PC-9 (cell line): ENCODE measurements around the gene PRDM10. TPM values are rescaled to one million over a fixed set of nuclear protein-coding genes. Genes with fewer than 3 reads are reported as not detected.

ENCODE experiments used
- BruUV-seq: library from RNA; stranded (reverse); fragments of 400-500 nt; replicated peaks from 2 replicates; lab custom pipeline; 2021; lab: Mats Ljungman, UMichigan
- CTCF ChIA-PET: fragments of 300-600 bp; sonication (Branson Sonifier 250); formaldehyde crosslinking; loops from one replicate; lab custom pipeline; 2022; ENCODE audit warnings: antibody characterized with exemption; lab: Charles Lee
- POLR2A ChIA-PET: fragments of 300-600 bp; sonication (Branson Sonifier 250); formaldehyde crosslinking; loops from one replicate; lab custom pipeline; 2022; ENCODE audit warnings: antibody characterized with exemption; ENCODE audit not compliant: unreplicated experiment; lab: Charles Lee
- DNase-seq, 2 experiments: peaks; one replicate each; pipeline versions ENCODE4 v3.0.0 to v3.0.0-alpha.2; 2015 to 2022; ENCODE audit warnings: mixed read lengths in 1 of 2
- H2AFZ ChIP-seq: fragments of 200-600 bp; sonication (generic); 2 replicates; pipeline ENCODE4 v1.8.1; 2017; ENCODE audit warnings: antibody characterized with exemption
- H3F3A ChIP-seq: fragments of 200-600 bp; sonication (generic); 2 replicates; pipeline ENCODE4 v1.8.1; 2017; ENCODE audit warnings: antibody characterized with exemption, mild to moderate bottlenecking, low read depth; ENCODE audit not compliant: insufficient read depth
- H3K27ac ChIP-seq: fragments of 200-600 bp; sonication (generic); 2 replicates; pipeline ENCODE4 v1.6.1; 2016; ENCODE audit warnings: mixed run types
- H3K27me3 ChIP-seq: fragments of 200-600 bp; sonication (generic); 2 replicates; pipeline ENCODE4 v1.6.1; 2016; ENCODE audit warnings: low read depth, mixed run types; ENCODE audit not compliant: insufficient read depth
- H3K36me3 ChIP-seq: fragments of 200-600 bp; sonication (generic); 2 replicates; pipeline ENCODE4 v1.6.1; 2016; ENCODE audit warnings: low read depth, mixed run types
- H3K4me1 ChIP-seq: fragments of 200-600 bp; sonication (generic); replicated peaks from 2 replicates; pipeline ENCODE4 v1.6.1; 2016; ENCODE audit warnings: mixed run types; ENCODE audit not compliant: insufficient read depth
- H3K4me2 ChIP-seq: fragments of 200-600 bp; sonication (generic); 2 replicates; pipeline ENCODE4 v1.6.1; 2017; ENCODE audit warnings: mixed run types
- H3K4me3 ChIP-seq: fragments of 200-600 bp; sonication (generic); 2 replicates; pipeline ENCODE4 v1.6.1; 2016; ENCODE audit warnings: mixed run types
- H3K79me2 ChIP-seq: fragments of 200-600 bp; sonication (generic); 2 replicates; pipeline ENCODE4 v1.6.1; 2017; ENCODE audit warnings: low read depth, mixed run types
- H3K9me2 ChIP-seq: fragments of 200-600 bp; sonication (generic); 2 replicates; pipeline ENCODE4 v1.8.1; 2017; ENCODE audit warnings: mild to moderate bottlenecking; ENCODE audit not compliant: insufficient read depth
- H3K9me3 ChIP-seq: fragments of 200-600 bp; sonication (generic); 2 replicates; pipeline ENCODE4 v1.8.1; 2016; ENCODE audit warnings: low read depth; ENCODE audit not compliant: insufficient read depth
- H4K20me1 ChIP-seq: fragments of 200-600 bp; sonication (generic); 2 replicates; pipeline ENCODE4 v1.8.1; 2017; ENCODE audit not compliant: insufficient read depth
- EZH2 ChIP-seq: fragments of 200-600 bp; sonication (generic); IDR thresholded peaks from 2 replicates; pipeline ENCODE4 v1.8.0; 2017; ENCODE audit warnings: antibody characterized with exemption, low read depth
- intact Hi-C: fragments of 100-400 bp; cut with micrococcal nuclease; formaldehyde crosslinking; loops from one replicate; pipeline ENCODE4 v1.10.0; 2022; ENCODE audit not compliant: unreplicated experiment
- total RNA-seq: library from RNA; stranded (reverse); gene quantifications from 2 replicates; pipeline ENCODE4 v1.2.3, GENCODE V29; 2021
- TF ChIP-seq, protein P1 (sequence below): fragments of 200-600 bp; sonication (generic); conservative IDR thresholded peaks from 2 replicates; pipeline ENCODE4 v1.6.1; 2017; ENCODE audit warnings: mixed run types, antibody characterized with exemption, mild to moderate bottlenecking, moderate library complexity

The PRDM10 gene
- total RNA-seq, 1 experiment from 2014 or later, result 14.6 TPM

DNA sequence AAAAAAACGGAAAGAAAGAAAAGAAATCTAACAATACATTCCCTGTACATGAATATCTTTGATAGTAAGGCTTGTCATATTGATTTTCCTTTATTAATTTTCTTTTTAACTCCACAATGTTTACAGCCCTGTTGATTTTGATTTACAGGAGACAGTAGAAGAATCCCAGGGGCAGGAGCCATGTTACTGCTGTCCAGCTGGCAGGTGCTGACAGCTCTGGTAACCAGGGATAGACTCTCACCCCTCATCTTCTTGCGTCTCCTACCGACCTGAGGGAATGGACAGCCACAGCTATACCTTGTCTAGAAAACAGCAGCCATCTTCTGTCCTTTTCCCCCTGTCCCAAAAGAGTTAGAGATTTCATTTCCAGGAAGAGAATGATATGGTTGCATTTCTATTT lies 37.4 kb downstream of the PRDM10 start:
- Histone ChIP-seq H3K36me3 (no peaks in the 10 kb centered on the region), H3K9me3 (no peaks in the 10 kb centered on the region), H3K4me3 (no peak overlapping the region), H3K27ac (no peak overlapping the region), H3K9me2 (no peaks in the 10 kb centered on the region), H3K4me1 (peaks cover 25% of the 10 kb centered on the region), H3K79me2 (no peaks in the 10 kb centered on the region), H3F3A (peaks cover 17% of the 10 kb centered on the region; the same call in 1 of the 2 replicates), H2AFZ (no peak overlapping the region), H3K27me3 (no peaks in the 10 kb centered on the region), H4K20me1 (no peaks in the 10 kb centered on the region), H3K4me2 (no peak overlapping the region)
- intact Hi-C loops, result no loop called here
- POLR2A ChIA-PET, result no interaction called here
- no peak for TF ChIP-seq EZH2
- TF ChIP-seq, protein P1, sequence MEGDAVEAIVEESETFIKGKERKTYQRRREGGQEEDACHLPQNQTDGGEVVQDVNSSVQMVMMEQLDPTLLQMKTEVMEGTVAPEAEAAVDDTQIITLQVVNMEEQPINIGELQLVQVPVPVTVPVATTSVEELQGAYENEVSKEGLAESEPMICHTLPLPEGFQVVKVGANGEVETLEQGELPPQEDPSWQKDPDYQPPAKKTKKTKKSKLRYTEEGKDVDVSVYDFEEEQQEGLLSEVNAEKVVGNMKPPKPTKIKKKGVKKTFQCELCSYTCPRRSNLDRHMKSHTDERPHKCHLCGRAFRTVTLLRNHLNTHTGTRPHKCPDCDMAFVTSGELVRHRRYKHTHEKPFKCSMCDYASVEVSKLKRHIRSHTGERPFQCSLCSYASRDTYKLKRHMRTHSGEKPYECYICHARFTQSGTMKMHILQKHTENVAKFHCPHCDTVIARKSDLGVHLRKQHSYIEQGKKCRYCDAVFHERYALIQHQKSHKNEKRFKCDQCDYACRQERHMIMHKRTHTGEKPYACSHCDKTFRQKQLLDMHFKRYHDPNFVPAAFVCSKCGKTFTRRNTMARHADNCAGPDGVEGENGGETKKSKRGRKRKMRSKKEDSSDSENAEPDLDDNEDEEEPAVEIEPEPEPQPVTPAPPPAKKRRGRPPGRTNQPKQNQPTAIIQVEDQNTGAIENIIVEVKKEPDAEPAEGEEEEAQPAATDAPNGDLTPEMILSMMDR, result no peak
- no TSS peak for BruUV-seq
- DNase-seq, result no peak
- CTCF ChIA-PET, result no interaction called here

DNA sequence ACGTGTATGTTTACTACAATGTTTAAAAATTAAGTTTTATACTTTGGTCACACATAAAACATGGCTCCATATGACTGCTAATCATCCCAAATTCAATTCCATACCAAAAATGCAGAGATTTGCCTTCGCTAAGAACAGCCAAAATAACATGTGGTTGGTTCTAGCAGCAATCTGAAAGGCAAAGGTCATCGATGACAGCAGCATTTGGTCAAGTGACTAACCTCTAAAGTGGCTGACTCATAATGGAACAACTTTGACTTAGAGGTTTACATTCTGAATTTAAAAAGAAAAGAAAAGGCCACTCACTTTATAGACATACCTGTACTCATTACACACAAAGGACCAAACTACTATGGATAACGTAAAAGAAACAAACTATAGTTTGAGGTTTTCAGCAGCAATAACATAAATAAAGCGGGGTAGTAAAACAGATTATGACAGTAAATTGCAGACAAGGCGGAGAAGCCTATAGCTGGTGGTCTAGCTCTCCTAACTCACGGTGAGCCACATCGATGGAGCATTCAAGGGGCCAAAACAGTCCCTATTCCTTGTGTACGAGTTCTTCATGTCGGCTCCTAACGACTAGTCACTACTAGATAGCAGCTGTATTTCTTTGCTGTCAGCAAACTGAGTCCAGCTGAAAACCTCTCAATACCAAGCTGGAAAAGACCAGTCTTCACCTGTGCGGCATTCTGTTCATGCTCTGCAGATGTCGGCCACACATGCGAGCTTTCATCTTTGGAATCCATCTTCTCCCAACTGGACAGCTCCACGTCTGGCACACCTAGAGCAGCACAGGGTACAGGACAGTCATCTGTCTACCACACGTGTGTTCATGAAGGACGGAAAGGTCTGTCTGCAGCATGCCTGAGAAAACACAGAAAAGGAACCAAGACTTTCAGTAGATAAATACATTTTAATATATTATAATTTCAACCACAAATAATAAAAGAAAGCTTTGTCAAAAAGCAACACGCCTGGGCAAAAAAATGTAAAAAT lies 42.1 kb downstream of the PRDM10 start:
- TF ChIP-seq, protein P1, result no peak
- TF ChIP-seq EZH2, result no peak
- H3K4me2 ChIP-seq, result peak overlapping the region; percentile 29; the same call in 1 of the 2 replicates
- no peak overlapping the region for H2AFZ ChIP-seq
- no peaks in the 10 kb centered on the region for H3K36me3 ChIP-seq
- peaks cover 16% of the 10 kb centered on the region for H3K4me1 ChIP-seq
- H3K9me2 ChIP-seq, result no peaks in the 10 kb centered on the region
- peak overlapping the region; percentile 32 for H3K27ac ChIP-seq
- DNase-seq, result peak in 1 of 2 experiments; percentile 83
- H3K9me3 ChIP-seq, result no peaks in the 10 kb centered on the region
- H3K27me3 ChIP-seq, result no peaks in the 10 kb centered on the region
- H3K79me2 ChIP-seq, result no peaks in the 10 kb centered on the region
- H3K4me3 ChIP-seq, result no peak overlapping the region
- BruUV-seq, result no TSS peak
- no peaks in the 10 kb centered on the region for H4K20me1 ChIP-seq
- POLR2A ChIA-PET, result no interaction called here
- CTCF ChIA-PET, result no interaction called here
- intact Hi-C loops, result no loop called here
- peaks cover 13% of the 10 kb centered on the region; the same call in 1 of the 2 replicates for H3F3A ChIP-seq

GRCh38 chr11:129959687-129960086 lies 42.9 kb downstream of the PRDM10 start:
- Histone ChIP-seq H3K9me2 (no peaks in the 10 kb centered on the region), H3F3A (peaks cover 13% of the 10 kb centered on the region; the same call in 1 of the 2 replicates), H3K4me2 (no peak overlapping the region), H3K27ac (no peak overlapping the region), H4K20me1 (no peaks in the 10 kb centered on the region), H3K79me2 (no peaks in the 10 kb centered on the region), H2AFZ (no peak overlapping the region), H3K36me3 (no peaks in the 10 kb centered on the region), H3K4me1 (peaks cover 16% of the 10 kb centered on the region), H3K27me3 (no peaks in the 10 kb centered on the region), H3K9me3 (no peaks in the 10 kb centered on the region), H3K4me3 (no peak overlapping the region)
- no peak for DNase-seq
- BruUV-seq, result no TSS peak
- intact Hi-C loops, result no loop called here
- CTCF ChIA-PET, result interaction anchor here (0.6 kb wide), 1 partner anchor 62 kb away, joined by 6 read pairs; no protein-coding TSS in a partner anchor
- TF ChIP-seq, protein P1, result no peak
- no peak for TF ChIP-seq EZH2
- POLR2A ChIA-PET, result no interaction called here
